ENCODE results near the gene AFG1L.

DNA sequence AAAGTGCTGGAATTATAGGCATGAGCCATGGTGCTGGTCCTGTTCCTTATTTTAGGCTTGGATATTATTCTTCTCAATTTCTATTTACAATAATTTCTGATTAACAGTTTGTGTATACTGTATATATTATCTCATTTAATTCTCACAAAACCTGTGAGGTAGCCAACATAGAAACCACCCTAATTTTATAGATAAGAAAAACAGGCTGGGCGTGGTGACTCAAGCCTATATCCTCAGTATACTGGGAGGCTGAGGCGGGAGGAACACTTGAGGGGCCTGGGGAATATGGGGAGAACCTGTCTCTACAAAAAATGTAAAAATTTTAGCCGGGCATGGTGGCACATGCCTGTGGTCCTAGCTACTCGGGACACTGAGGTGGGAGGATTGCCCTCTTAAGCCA, 3.8 kb upstream of the AFG1L start:
- TF ChIP-seq, protein P1, sequence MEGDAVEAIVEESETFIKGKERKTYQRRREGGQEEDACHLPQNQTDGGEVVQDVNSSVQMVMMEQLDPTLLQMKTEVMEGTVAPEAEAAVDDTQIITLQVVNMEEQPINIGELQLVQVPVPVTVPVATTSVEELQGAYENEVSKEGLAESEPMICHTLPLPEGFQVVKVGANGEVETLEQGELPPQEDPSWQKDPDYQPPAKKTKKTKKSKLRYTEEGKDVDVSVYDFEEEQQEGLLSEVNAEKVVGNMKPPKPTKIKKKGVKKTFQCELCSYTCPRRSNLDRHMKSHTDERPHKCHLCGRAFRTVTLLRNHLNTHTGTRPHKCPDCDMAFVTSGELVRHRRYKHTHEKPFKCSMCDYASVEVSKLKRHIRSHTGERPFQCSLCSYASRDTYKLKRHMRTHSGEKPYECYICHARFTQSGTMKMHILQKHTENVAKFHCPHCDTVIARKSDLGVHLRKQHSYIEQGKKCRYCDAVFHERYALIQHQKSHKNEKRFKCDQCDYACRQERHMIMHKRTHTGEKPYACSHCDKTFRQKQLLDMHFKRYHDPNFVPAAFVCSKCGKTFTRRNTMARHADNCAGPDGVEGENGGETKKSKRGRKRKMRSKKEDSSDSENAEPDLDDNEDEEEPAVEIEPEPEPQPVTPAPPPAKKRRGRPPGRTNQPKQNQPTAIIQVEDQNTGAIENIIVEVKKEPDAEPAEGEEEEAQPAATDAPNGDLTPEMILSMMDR (IDR thresholded peaks at IDR 0.05; ENCODE audit: poor library complexity): no peak
- TF ChIP-seq EZH2 (IDR thresholded peaks at IDR 0.05; ENCODE audit: borderline replicate concordance) (no peak), EZH2phosphoT487 (IDR thresholded peaks at IDR 0.05; ENCODE audit: low read depth, severe bottlenecking, unreplicated experiment) (no peak)
